Erythroblast (primary cell): Measurements from ENCODE around the gene NRG3.

Experiments used
- GATA1 ChIP-seq: IDR thresholded peaks from 2 replicates; pipeline ENCODE4 v1.6.1; 2011; ENCODE audit warnings: low read depth, mild to moderate bottlenecking, control low read depth, low read length, moderate library complexity
- POLR2A ChIP-seq: IDR thresholded peaks from 2 replicates; pipeline ENCODE4 v1.6.1; 2011; ENCODE audit warnings: mild to moderate bottlenecking, low read length

DNA sequence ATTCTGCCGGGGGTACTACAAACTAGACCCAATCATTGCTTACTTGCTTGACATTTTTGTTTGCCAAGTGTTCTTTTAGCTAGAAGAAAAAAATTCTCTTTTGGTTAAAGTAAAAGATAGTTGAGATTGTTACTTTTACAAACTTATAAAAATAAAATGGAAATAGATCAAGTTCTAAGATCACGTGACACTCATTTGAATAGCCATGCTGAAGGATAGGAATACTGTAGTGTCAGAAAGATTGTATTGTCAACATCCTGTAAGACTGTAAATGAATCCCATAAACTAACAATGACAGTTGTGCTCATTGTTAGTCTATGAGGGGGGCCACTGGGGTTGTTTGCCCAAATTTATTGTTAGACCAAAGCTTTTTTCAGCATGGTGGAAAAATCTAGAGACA, 10.5 kb downstream of the NRG3 start:
- TF ChIP-seq POLR2A (no peak), GATA1 (no peak)
